WI38 (cell line): Measurements from ENCODE around the gene CDC42EP5.

ENCODE experiments used
- H3K4me3 ChIP-seq: 2 replicates; pipeline ENCODE4 v1.5.1; 2011; ENCODE audit warnings: low read depth, mild to moderate bottlenecking, control low read depth, low read length
- CTCF ChIP-seq: IDR thresholded peaks from 2 replicates; pipeline ENCODE4 v1.5.1; 2012; ENCODE audit warnings: low read depth, mild to moderate bottlenecking, control low read depth, low read length

Gene CDC42EP5

DNA sequence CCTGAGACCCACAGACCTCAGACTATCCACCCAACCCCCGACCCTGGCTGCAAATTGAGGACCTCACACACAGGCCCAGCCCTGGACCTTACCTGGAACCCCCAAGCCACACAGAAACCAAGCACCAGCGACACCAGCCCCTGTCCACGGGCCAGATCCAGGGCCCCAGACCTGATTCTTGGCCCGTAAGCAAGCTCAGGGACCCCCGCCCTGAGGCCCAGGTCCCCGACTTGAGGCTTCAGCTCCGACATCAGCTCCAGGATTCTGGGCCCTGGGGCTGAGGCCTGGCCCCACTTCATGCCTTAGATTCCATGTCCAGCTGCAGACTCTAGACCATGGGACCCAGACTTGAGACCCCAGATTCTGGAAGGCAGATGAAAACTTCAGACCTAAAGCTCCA is 51.6 kb downstream of the CDC42EP5 start:
- TF ChIP-seq CTCF, result no peak
- no peak overlapping the region for H3K4me3 ChIP-seq

DNA sequence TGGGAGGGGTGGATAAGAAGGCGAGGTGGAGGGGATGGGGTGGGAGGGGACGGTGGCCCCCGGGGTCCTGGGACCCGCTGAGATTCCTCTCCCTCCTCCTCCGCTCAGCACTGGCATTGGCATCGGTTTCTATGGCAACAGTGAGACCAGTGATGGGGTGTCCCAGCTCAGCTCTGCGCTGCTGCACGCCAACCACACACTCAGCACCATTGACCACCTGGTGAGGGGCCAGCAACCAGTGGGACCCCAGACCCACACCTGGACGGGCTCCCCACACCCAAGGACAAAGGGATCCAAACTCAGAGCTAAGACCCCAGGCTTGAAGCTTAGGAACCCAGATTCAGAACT is 52.0 kb downstream of the CDC42EP5 start:
- no peak for TF ChIP-seq CTCF
- H3K4me3 ChIP-seq, result no peak overlapping the region

- TF ChIP-seq CTCF, result no peak
- H3K4me3 ChIP-seq, result no peak overlapping the region
Measured at GRCh38 chr19:54420383-54421168, 52.5 kb downstream of the CDC42EP5 start.

GRCh38 chr19:54420068-54420382 is 53.1 kb downstream of the CDC42EP5 start:
- no peak for TF ChIP-seq CTCF
- H3K4me3 ChIP-seq, result no peak overlapping the region

DNA sequence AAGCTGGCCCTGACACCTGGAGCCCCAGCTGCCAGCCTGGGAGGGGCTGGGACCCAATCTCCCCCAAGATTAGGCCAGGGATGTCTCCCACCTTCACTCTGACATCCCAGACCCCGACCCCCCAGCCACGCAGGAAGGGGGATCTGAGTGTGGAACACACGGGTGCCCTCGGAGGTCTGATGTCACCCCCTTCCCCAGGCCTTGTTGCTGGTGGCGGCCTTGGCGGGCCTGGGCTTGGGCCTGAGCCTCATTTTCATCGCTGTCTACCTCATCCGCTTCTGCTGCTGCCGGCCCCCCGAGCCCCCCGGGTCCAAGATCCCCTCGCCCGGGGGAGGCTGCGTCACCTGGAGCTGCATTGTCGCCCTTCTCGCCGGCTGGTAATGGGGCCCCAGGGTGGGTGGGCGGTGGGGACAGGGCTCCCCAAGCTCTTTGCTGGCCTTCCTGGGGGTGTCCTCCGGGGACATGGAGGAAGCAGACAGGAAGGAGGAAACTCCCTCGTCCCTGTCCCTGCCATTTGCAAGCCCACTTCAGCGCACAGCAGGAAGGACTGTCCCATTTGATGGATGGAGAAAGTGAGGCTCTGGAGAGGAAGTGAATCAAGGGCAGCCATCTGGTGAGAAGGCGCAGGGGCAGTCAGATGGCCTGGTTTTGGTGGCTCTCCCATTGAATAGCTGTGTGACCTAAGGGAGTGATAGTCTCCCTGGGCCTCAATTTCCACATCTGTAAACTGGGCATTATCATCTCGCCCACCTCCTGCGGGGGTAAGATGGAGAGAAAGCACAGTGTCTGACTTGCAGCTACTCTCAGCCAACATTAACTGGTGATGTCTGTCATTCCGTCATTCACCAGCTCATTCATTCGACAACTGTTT is 53.9 kb downstream of the CDC42EP5 start:
- no peak overlapping the region for H3K4me3 ChIP-seq
- TF ChIP-seq CTCF, result no peak

- TF ChIP-seq CTCF, result no peak
- no peak overlapping the region for H3K4me3 ChIP-seq
Measured at GRCh38 chr19:54418030-54418929, 54.8 kb downstream of the CDC42EP5 start.
